Left ventricle myocardium superior (tissue), 1 donor: ENCODE measurements around the gene IPMK. TPM values are rescaled to one million over a fixed set of nuclear protein-coding genes. Genes with fewer than 3 reads are reported as not detected.
"Not testable (repeated sequence)": the region's sequence is repeated elsewhere in the genome, so short reads cannot be mapped to it uniquely, and the experiment has no call there.

ENCODE experiments used
- ATAC-seq: fragments of 200-7000 bp; cut with Tn5 transposase; one replicate; pipeline ENCODE4 v1.9.1; 2020; ENCODE audit warnings: mild to moderate bottlenecking, moderate library complexity
- DNase-seq: peaks from one replicate; pipeline ENCODE4 v3.0.0-alpha.2; 2020
- intact Hi-C: fragments of 100-400 bp; cut with micrococcal nuclease; formaldehyde crosslinking; loops from one replicate; pipeline ENCODE4 v1.11.0; 2022
- total RNA-seq: library from RNA; stranded (reverse); fragmentation: NEBNext Ultra II Directional; extraction: Animal tissue kit (Norgen Biotek cat#: 25700); gene quantifications from one replicate; pipeline ENCODE4 v1.2.1, GENCODE V29; 2021
- donor health status: DM: no; HTN: yes; CAD: no; lungs with severe emphysema.

Gene IPMK
- total RNA-seq, 1 donor from 2014 or later = 2.2 TPM

GRCh38 chr10:58239561-58240169 lies 28.0 kb downstream of the IPMK start:
- ATAC-seq (no peak), DNase-seq (no peak)
- intact Hi-C loops = no loop called here

- intact Hi-C loops = no loop called here
- ATAC-seq (no peak), DNase-seq (no peak)
Measured at GRCh38 chr10:58237014-58237834, 30.5 kb downstream of the IPMK start.

- DNase-seq, intact Hi-C loops, ATAC-seq: not testable (repeated sequence)
Measured at GRCh38 chr10:58229856-58230255, 37.8 kb downstream of the IPMK start.

- ATAC-seq = no peak
- intact Hi-C loops = no loop called here
- no peak for DNase-seq
Measured at GRCh38 chr10:58225654-58226053, 42.0 kb downstream of the IPMK start.

- DNase-seq (no peak), ATAC-seq (peak; percentile 72)
- intact Hi-C loops = no loop called here
Measured at GRCh38 chr10:58220769-58221451, 46.8 kb downstream of the IPMK start.

GRCh38 chr10:58219875-58220274 lies 47.8 kb downstream of the IPMK start:
- DNase-seq (no peak), ATAC-seq (peak; percentile 78)
- intact Hi-C loops = no loop called here

DNA sequence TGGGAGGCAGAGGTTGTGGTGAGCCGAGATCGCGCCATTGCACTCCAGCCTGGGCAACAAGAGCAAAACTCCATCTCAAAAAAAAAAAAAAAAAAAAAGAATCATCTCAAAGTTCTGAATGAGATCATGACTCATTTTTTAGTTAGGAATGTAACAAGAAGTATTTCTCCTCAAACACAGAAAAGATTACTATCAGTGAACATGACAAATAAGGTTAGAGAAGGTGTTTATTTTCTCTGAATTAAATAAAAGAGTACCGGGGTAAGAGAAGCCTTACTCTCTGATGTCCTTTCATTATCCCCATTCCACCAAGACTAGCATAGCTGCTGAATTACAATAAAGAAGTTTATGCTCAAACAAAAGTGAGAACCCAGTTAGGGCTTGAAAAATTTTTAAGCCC lies 50.1 kb downstream of the IPMK start:
- intact Hi-C loops = no loop called here
- no peak for ATAC-seq
- DNase-seq = no peak

DNA sequence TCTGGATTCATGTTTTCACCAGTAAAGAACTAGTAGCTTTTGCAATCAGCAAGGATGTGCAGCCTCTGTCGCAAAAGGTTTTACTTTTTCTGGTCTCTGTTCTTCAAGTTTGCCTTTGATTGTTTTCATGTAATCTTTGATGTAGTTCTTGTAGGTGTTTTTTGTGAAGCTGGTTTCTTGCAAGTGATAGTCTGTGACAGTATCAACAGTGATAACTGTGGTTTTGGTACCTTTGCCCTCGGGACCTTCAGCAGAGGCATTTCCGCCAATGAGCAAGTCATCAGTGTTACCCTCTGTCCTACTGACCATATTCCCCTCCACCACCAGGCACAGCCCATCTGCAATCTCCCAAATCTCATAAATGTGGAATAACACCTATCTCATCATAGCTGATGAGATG lies 55.1 kb downstream of the IPMK start:
- intact Hi-C loops = no loop called here
- DNase-seq (no peak), ATAC-seq (no peak)

DNA sequence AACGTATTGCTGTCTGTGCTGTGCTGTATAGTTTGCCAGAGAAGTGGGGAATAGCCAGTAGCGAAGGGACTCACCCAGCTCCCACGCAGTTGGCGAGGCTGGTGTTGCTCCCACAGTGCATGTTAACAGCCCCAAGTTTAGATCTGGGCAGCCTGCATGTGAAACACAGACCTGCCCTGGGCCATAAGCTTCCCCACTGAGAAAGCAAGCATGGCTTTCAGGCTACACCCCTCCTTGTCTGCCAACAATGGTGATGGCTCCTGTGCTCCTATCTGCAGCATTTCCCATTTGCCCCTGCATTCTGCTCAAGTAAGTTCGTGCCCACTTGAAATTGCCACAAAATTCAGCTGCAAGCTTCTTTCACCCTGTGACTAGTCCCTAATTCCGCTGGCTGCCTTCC lies 57.5 kb downstream of the IPMK start:
- DNase-seq (no peak), ATAC-seq (no peak)
- intact Hi-C loops = no loop called here

- intact Hi-C loops = no loop called here
- ATAC-seq = peak; percentile 90
Measured at GRCh38 chr10:58209669-58210068, 58.0 kb downstream of the IPMK start.

GRCh38 chr10:58206251-58206650 lies 61.4 kb downstream of the IPMK start:
- ATAC-seq (no peak), DNase-seq (no peak)
- intact Hi-C loops = no loop called here

More at GRCh38 chr10:58209669-58210068, 58.0 kb downstream of the IPMK start:
- DNase-seq = peak; percentile 69

DNA sequence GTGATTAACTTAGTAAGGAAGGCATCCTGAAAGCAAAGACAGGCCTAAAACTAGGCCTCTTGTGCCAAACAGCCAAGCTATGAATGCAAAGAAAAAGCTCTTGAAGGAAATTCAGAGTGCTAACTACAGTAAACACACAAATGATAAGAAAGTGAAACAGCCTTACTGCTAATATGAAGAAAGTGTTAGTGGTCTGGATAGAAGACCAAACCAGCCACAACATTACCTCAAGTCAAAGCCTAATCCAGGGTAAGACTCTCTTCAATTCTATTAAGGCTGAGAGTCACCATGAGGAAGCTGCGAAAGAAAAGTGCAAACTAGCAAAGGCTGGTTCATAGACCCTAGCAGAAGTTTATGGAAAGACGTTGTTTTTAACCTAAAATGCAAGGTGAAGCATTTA lies 66.0 kb downstream of the IPMK start:
- ATAC-seq (no peak), DNase-seq (no peak)
- intact Hi-C loops = no loop called here

DNA sequence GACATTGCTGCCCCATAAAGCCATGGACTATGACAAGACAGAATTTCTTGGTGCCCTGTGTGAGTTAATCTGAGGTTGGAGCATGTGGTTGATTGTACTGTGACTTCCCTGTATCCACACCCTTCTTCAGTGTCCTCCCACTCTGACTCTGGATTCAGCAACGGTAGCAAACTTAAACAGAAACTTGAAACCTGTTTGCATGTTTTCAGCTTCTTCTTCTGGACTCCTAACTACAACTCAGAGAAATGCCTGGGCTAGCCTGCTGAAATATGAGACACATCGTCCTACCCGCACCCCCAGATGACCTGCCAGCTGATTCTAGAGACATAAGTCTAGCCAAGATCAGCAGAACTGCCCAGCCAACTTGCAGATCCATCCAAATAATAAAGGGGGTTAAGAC lies 78.4 kb downstream of the IPMK start:
- no peak for ATAC-seq
- intact Hi-C loops = no loop called here
- no peak for DNase-seq

DNA sequence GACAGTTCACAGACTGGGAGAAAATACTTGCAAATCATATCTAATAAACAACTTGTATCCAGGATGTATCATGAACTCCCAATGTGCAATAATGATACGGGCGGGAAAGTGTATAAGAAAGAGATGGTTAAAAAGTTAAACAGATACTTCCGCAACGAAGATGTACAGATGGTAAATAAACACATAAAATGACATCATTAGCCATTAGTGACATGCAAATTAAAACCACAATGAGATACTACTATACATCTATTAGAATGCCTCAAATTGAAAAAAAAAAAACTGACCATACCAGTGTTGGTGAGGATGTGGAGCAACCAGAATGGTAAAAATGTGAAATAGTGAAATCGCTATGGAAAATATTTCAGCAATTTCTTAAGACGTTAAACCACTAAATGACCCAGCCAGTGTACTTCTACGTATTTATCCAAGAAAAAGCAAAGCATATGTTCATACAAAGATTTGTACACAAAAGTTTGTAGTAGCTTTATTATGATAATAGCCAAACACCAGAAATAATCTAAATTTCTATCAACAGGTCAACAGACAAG lies 83.5 kb downstream of the IPMK start:
- DNase-seq = no peak

GRCh38 chr10:58180666-58181065 lies 87.0 kb downstream of the IPMK start:
- intact Hi-C loops = no loop called here
- DNase-seq (no peak), ATAC-seq (no peak)

More for the DNA sequence above, 83.5 kb downstream of the IPMK start:
- ATAC-seq = no peak
- intact Hi-C loops = no loop called here

- intact Hi-C loops = loop anchor here (2.0 to 10.0 kb wide), 2 partner anchors 112 to 206 kb away; partner anchors contain the start of gene TFAM
- no peak for DNase-seq
- ATAC-seq = no peak
Measured at GRCh38 chr10:58179238-58179637, 88.5 kb downstream of the IPMK start.

- ATAC-seq = no peak
- intact Hi-C loops = loop anchor here (2.0 to 10.0 kb wide), 2 partner anchors 112 to 206 kb away; partner anchors contain the start of gene TFAM
- DNase-seq = no peak
Measured at GRCh38 chr10:58178811-58179210, 88.9 kb downstream of the IPMK start.

DNA sequence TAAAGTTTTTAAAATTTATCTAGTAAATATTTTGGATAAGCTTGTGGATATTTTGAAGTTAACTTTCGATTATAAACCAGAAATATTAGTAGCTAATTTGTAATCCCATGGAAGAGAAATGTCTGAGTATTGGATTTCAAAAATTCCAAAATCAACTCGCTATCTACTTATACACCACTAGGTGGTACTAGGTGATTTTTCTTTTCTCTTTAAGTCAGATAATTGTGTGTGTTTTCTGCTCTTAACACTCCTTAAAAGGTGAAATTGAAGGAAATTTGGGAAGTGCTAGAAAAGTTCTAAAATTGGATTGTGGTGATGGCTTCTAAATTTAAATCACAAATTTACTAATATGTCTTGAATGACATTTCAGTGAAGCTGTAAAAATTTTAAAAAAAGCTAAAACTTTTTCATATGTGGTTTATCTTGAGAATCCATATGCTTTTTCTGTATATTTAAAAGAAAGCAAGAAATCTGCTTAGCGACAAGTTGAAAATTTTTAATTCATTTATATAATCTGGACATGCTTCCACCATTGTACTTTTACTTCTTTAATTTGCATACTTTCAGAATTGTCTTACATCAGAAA lies 90.2 kb downstream of the IPMK start:
- intact Hi-C loops = loop anchor here (10.0 kb wide), 1 partner anchor 207 kb away; the partner anchor contains the start of gene TFAM
- DNase-seq (no peak), ATAC-seq (no peak)
